DOHH2 (cell line): ENCODE results near the gene BEND3.

ENCODE experiments used
- EZH2phosphoT487 ChIP-seq: fragments of 200-600 bp; sonication (generic); IDR thresholded peaks from 2 replicates; pipeline ENCODE4 v1.6.1; 2017; ENCODE audit warnings: borderline replicate concordance, mild to moderate bottlenecking, antibody characterized with exemption, low read length, moderate library complexity, mixed read lengths
- TF ChIP-seq, protein P1 (sequence below): fragments of 200-600 bp; sonication (generic); IDR thresholded peaks from one replicate; pipeline ENCODE4 v1.5.1; 2014; ENCODE audit warnings: antibody characterized with exemption, mild to moderate bottlenecking, low read depth, low read length; ENCODE audit not compliant: poor library complexity, severe bottlenecking

DNA sequence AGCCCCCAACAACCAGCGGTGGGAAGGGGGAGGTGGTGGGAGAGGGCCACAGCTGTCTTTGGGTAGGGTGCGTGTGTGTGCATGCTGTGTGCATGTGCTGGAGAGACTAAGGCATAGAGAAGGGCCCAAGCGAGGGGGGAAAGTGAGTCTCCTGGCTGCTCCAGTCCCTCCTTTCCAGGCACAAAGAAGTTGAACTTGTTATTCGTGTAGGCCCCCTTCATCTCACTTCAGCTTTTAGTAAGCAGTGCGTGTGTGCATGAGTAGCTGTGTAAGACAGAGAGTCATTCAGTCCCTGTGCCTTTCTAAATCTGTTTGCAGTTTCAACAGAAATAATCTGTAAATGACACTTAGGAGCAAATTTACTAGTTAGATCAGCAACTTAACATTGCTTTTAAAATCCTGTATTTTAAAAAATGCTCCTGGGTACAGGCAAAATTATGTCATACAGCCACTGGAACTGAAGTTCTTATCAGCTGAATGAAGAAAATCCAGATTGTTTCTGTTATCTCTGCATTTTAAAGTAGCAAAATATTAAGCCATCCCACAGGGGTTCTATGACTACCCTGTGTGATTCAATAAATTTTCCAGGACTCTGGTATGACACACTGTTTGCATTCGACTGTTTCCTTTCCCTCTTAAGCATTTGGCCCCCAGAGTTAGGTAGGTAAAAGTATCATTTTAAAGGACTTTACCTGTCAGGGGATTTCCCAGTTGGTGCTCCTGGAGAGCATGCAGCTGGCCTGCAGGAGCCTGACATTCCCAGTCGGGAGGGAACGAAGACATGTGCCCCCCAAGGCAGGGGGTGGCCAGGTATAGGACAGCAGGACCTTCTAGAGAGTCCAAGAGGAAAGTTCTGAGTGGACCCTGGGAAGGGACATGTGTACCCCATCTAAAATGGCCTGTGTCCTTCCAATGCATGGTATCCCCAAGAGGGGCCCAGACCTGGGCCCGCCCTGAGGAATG lies 48.3 kb downstream of the BEND3 start:
- TF ChIP-seq, protein P1, sequence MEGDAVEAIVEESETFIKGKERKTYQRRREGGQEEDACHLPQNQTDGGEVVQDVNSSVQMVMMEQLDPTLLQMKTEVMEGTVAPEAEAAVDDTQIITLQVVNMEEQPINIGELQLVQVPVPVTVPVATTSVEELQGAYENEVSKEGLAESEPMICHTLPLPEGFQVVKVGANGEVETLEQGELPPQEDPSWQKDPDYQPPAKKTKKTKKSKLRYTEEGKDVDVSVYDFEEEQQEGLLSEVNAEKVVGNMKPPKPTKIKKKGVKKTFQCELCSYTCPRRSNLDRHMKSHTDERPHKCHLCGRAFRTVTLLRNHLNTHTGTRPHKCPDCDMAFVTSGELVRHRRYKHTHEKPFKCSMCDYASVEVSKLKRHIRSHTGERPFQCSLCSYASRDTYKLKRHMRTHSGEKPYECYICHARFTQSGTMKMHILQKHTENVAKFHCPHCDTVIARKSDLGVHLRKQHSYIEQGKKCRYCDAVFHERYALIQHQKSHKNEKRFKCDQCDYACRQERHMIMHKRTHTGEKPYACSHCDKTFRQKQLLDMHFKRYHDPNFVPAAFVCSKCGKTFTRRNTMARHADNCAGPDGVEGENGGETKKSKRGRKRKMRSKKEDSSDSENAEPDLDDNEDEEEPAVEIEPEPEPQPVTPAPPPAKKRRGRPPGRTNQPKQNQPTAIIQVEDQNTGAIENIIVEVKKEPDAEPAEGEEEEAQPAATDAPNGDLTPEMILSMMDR: no peak
- TF ChIP-seq EZH2phosphoT487: no peak
